HG03064 (cell line): Measurements from ENCODE around the gene ARHGAP8.

Source experiments
- ATAC-seq: cut with Tn5 transposase; IDR thresholded peaks from one replicate; pipeline ENCODE4 v1.9.1; 2021; ENCODE audit warnings: low read depth; ENCODE audit not compliant: unreplicated experiment

ARHGAP8 gene

GRCh38 chr22:44752285-44753188, at the start of gene ARHGAP8:
Gene ARHGAP8 (plus strand): TSS chr22:44752575. CDS start chr22:44786528, 33,953 bp downstream.
- no peak for ATAC-seq

GRCh38 chr22:44703255-44703870, 49.0 kb upstream of the ARHGAP8 start:
- ATAC-seq: no peak

- no peak for ATAC-seq
These were observed 48.0 kb upstream of the ARHGAP8 start for GRCh38 chr22:44704159-44705021.

DNA sequence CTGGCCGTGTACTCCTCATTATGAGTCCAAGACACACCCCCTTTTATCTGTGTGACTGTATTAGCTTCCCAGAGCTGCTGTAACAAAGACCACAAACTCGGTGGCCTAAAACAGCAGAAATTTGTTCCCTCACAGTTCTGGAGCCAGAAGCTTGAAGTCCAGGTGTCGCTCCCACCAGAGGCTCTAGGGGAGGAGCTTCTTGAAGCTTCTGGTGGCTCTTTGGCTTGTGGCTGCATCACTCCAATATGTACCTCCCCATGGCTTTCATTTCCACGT, 47.4 kb upstream of the ARHGAP8 start:
- ATAC-seq: no peak

GRCh38 chr22:44706488-44706887, 45.9 kb upstream of the ARHGAP8 start:
- ATAC-seq: no peak

DNA sequence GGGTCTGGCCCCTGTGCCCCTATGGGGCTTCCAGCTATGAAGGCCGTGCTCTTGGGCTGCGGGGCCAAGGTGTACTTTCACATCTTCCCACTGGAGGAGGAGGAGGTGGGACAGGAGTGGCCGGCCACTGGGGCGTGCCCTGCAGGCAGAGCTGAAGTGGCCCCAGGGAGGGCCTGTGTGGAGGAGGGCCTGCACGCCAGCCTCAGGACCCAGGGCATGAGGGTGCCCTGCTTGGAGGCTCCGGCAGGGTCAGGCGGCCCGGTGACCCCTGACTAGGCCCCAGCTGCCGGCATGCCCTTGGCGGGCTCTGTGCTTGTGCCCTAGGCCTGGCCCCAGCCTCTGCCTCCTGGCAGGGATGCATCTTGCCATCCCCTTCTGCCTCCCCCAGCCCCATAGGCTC, 45.2 kb upstream of the ARHGAP8 start:
- ATAC-seq: no peak

- ATAC-seq: no peak
These were observed 44.6 kb upstream of the ARHGAP8 start for GRCh38 chr22:44707752-44708151.

- no peak for ATAC-seq
These were observed 42.4 kb upstream of the ARHGAP8 start for GRCh38 chr22:44709881-44710392.

GRCh38 chr22:44710474-44711240, 41.7 kb upstream of the ARHGAP8 start:
- ATAC-seq: no peak

DNA sequence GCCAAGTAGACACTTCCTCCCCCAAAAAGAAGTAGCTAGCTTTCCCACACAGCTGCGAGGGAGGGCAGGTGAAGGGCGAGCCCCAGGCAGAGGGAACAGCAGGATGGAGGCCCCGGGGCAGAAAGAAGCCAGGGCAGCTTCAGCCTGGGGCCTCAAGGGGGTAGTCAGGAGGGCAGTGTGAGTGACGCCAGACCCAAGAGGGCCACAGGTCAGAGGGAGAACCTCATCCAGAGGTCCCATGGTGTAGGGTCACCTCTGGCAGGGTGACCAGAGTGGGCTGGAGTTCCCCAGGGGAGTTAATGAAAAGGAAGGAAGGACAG, 41.2 kb upstream of the ARHGAP8 start:
- no peak for ATAC-seq

DNA sequence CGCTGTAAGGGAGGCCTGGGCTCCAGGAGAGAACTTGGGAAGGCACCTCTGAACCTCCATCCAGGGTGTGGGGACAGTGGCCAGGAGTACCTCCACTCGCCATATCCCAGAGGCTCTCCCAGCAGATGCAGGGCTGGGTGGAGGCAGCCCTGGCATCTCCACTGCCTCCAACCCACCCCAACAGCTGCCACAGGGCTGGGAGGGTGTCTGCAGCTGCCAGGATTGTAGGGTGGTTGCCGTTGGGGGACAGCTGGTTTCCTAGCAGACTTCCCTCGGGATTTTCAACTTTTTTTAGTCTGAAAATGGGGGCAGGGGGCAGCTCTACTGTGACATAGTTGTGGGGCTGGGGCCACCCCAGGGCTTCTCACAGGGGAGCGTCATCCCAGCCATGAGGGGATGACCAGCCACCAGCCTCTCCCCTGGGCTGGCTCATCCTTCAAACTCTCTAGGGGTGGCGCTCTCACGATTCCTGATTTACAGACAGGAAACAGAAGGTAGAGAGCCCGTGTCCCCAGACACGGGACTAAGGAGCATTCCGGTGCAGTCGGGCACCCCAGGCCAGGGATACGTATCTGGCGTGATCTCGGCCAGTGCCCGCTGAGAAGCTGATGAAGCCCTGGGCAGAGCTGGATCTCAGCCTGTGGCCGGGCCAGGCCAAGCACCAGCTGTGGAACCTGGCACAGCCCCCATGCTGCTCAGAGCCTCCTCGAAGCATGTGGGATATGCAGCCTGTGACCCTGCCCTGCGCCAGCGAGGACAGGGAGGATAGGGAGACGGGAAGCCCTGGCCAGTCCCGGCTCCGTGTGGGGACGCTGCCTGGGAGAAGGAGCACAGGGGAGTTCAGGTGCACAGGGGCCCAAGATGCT, 40.5 kb upstream of the ARHGAP8 start:
- ATAC-seq: no peak

DNA sequence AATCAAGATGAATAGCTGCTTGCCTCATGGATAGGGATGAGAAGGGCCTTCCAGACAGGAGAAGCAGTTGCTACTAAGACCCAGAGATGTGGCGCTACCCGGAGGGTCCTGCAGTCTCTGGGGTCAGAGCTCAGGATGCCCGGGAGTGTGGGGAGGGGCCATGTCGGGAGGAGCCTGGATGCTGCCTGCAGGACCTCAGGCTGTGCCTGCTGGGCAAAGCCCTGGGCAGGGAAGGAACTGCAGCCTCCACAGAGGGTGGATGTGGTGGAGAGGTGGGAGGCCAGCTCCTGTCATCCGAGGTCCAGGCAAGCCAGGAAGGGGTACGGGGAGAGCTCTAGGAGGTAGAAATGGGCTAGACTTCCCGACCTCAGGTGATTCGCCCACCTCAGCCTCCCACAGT, 39.4 kb upstream of the ARHGAP8 start:
- no peak for ATAC-seq

DNA sequence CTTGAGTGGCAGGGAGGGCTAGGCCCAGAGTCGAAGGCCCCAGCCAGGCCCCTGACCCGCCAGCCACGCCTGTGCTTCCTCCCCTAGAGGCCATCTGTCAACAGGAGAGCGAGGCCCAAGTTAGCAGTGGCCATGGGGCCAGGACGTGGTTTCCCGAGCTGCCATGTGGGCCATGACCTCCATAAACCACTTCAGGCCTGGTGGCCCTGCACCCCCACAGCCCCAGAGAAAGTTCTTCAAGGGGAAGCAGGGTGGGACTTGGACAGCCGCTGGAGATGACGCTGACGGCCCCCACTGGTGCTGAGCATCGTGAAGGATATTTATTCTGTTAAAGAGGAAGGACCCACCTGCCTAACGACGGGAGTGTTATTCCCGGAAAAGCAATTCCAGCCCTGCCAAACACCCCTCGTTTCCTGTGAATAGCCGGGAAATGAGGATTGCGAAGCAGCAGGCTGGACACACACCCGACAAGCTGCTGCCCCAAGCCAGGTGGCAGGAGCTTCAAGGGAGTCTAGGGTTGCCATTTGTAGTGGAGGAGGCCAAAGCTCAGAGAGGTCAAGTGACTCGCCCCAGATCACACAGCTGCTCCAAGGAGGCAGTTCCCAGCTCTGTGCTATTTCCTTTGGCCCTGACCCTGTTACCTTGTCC, 37.5 kb upstream of the ARHGAP8 start:
- no peak for ATAC-seq

GRCh38 chr22:44718418-44718817, 34.0 kb upstream of the ARHGAP8 start:
- ATAC-seq: no peak

DNA sequence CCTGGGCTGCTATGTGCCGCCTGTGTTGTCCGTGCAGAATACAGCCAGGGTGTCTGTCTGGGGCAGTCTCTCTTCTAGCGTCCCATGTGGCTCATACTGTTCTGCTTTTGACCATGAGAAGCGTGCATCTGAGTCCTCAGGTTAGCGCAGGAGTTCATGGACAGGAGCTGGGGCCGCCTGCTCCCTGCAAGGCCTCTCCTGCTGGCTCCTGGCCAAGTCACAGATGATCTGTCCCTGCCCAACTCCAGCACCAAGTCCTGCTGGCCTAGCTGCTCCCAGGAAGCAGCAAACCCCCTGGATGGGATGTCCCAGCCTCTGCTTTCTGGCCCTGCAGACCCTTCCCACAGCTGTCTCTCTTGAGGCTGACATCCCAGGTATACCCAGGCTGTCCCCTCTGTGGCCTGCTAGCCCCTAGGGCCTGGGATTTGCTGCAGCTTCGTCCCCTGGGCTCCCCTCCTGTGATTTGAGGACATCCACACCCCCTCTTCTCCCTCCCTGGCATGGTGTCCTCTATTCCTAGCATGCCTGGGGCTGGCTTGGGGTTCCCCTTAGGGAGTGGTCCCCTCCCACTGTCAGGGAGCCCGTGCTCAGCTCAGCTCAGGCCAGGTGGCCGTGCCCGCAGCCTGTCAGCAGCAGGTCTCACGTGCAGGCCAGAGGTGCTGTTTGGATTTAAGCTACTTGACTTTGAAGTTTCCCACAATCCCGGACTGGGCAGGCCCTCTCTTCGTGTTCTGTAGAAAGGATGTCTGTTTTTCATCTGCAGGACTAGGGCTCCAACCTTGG, 32.6 kb upstream of the ARHGAP8 start:
- ATAC-seq: no peak

DNA sequence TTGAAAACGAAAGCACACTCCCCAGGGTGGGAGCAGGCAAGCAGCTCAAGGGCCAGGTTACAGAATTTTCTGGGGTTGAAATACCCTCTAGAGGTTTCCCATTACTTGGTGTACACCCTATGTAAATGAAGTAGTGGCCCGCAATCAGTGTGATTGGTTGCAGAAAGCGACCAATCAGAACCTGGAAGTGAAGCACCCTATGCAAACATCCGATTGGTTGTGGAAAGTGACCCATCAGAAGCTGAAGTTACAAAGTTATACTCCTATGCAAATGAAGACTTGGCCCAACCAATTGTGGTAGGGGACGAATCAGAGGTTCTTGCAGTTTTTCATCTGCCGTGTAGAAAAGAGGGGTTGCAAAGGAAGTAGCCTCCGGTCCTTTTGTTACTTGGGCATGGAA, 31.2 kb upstream of the ARHGAP8 start:
- no peak for ATAC-seq

GRCh38 chr22:44722611-44723010, 29.8 kb upstream of the ARHGAP8 start:
- no peak for ATAC-seq

- no peak for ATAC-seq
These were observed 28.6 kb upstream of the ARHGAP8 start for GRCh38 chr22:44723801-44724200.
